ENCODE results near the gene MICU1.
"Not testable (repeated sequence)": the region's sequence is repeated elsewhere in the genome, so short reads cannot be mapped to it uniquely, and the experiment has no call there.

Gene MICU1

GRCh38 chr10:72390764-72391163 is 235.1 kb downstream of the MICU1 start:
- Mint-ChIP-seq H3K4me1 (no peaks in the 10 kb centered on the region), H3K36me3 (no peaks in the 10 kb centered on the region), H3K4me3 (no peak overlapping the region), H3K9me3 (no peaks in the 10 kb centered on the region), H3K27ac (no peak overlapping the region)
- no peak for ATAC-seq
- DNase-seq (ENCODE audit: low spot score in 2 of 2): no peak

GRCh38 chr10:72389716-72390115 is 236.2 kb downstream of the MICU1 start:
- DNase-seq (ENCODE audit: low spot score in 2 of 2) (no peak), ATAC-seq (no peak)
- H3K9me3 Mint-ChIP-seq: no peaks in the 10 kb centered on the region
- no peak overlapping the region for H3K27ac Mint-ChIP-seq
- H3K4me1 Mint-ChIP-seq: no peaks in the 10 kb centered on the region
- no peaks in the 10 kb centered on the region for H3K36me3 Mint-ChIP-seq
- no peak overlapping the region for H3K4me3 Mint-ChIP-seq

GRCh38 chr10:72389014-72389413 is 236.9 kb downstream of the MICU1 start:
- DNase-seq (ENCODE audit: low spot score in 2 of 2) (no peak), ATAC-seq (no peak)
- H3K27ac Mint-ChIP-seq: peak overlapping the region; percentile 11
- no peaks in the 10 kb centered on the region for H3K4me1 Mint-ChIP-seq
- H3K36me3 Mint-ChIP-seq: no peaks in the 10 kb centered on the region
- no peak overlapping the region for H3K4me3 Mint-ChIP-seq
- no peaks in the 10 kb centered on the region for H3K9me3 Mint-ChIP-seq

- no peak overlapping the region for H3K27ac Mint-ChIP-seq
- ATAC-seq (no peak), DNase-seq (ENCODE audit: low spot score in 2 of 2) (no peak)
- no peaks in the 10 kb centered on the region for H3K4me1 Mint-ChIP-seq
- no peaks in the 10 kb centered on the region for H3K9me3 Mint-ChIP-seq
- no peaks in the 10 kb centered on the region for H3K36me3 Mint-ChIP-seq
- no peak overlapping the region for H3K4me3 Mint-ChIP-seq
Observed at GRCh38 chr10:72388062-72388461, 237.8 kb downstream of the MICU1 start.

GRCh38 chr10:72386916-72387586 is 238.8 kb downstream of the MICU1 start:
- no peak for DNase-seq (ENCODE audit: low spot score in 2 of 2)
- H3K36me3 Mint-ChIP-seq: no peaks in the 10 kb centered on the region
- no peak overlapping the region for H3K27ac Mint-ChIP-seq

GRCh38 chr10:72385724-72386123 is 240.2 kb downstream of the MICU1 start:
- no peaks in the 10 kb centered on the region for H3K4me1 Mint-ChIP-seq
- no peak for DNase-seq (ENCODE audit: low spot score in 2 of 2)
- no peaks in the 10 kb centered on the region for H3K36me3 Mint-ChIP-seq
- H3K9me3 Mint-ChIP-seq: no peaks in the 10 kb centered on the region
- no peak overlapping the region for H3K27ac Mint-ChIP-seq
- H3K4me3 Mint-ChIP-seq: no peak overlapping the region
- no peak for ATAC-seq

More at GRCh38 chr10:72386916-72387586, 238.8 kb downstream of the MICU1 start:
- Mint-ChIP-seq H3K4me1 (no peaks in the 10 kb centered on the region), H3K4me3 (no peak overlapping the region), H3K9me3 (no peaks in the 10 kb centered on the region)
- no peak for ATAC-seq

- H3K27ac Mint-ChIP-seq, ATAC-seq, H3K36me3 Mint-ChIP-seq: not testable (repeated sequence)
Observed at GRCh38 chr10:72384982-72385381, 240.9 kb downstream of the MICU1 start.

GRCh38 chr10:72379776-72380175 is 246.1 kb downstream of the MICU1 start:
- Mint-ChIP-seq H3K36me3 (no peaks in the 10 kb centered on the region), H3K4me3 (no peak overlapping the region), H3K4me1 (peaks cover 14% of the 10 kb centered on the region), H3K9me3 (no peaks in the 10 kb centered on the region), H3K27ac (no peak overlapping the region)
- ATAC-seq (no peak), DNase-seq (ENCODE audit: low spot score in 2 of 2) (no peak)

More at GRCh38 chr10:72384982-72385381, 240.9 kb downstream of the MICU1 start:
- not testable (repeated sequence) for H3K9me3 Mint-ChIP-seq; H3K4me1 Mint-ChIP-seq; DNase-seq (ENCODE audit: low spot score in 2 of 2); H3K4me3 Mint-ChIP-seq

- Mint-ChIP-seq H3K36me3 (no peaks in the 10 kb centered on the region), H3K9me3 (no peaks in the 10 kb centered on the region), H3K4me1 (peaks cover 14% of the 10 kb centered on the region), H3K4me3 (no peak overlapping the region), H3K27ac (no peak overlapping the region)
- ATAC-seq (peak; percentile 85), DNase-seq (ENCODE audit: low spot score in 2 of 2) (no peak)
Observed at GRCh38 chr10:72379062-72379461, 246.8 kb downstream of the MICU1 start.

GRCh38 chr10:72375585-72375984 is 250.3 kb downstream of the MICU1 start:
- DNase-seq (ENCODE audit: low spot score in 2 of 2) (no peak), ATAC-seq (no peak)
- H3K36me3 Mint-ChIP-seq: peaks cover under 1% of the 10 kb centered on the region
- no peak overlapping the region for H3K27ac Mint-ChIP-seq
- peaks cover 16% of the 10 kb centered on the region for H3K4me1 Mint-ChIP-seq
- no peak overlapping the region for H3K4me3 Mint-ChIP-seq
- no peaks in the 10 kb centered on the region for H3K9me3 Mint-ChIP-seq

GRCh38 chr10:72375173-72375572 is 250.7 kb downstream of the MICU1 start:
- Mint-ChIP-seq H3K4me3 (no peak overlapping the region), H3K27ac (no peak overlapping the region), H3K9me3 (no peaks in the 10 kb centered on the region), H3K36me3 (peaks cover 5% of the 10 kb centered on the region), H3K4me1 (peaks cover 20% of the 10 kb centered on the region)
- no peak for ATAC-seq
- DNase-seq (ENCODE audit: low spot score in 2 of 2): no peak

- Mint-ChIP-seq H3K9me3 (no peaks in the 10 kb centered on the region), H3K4me1 (peaks cover 30% of the 10 kb centered on the region), H3K4me3 (peak overlapping the region; percentile 14), H3K36me3 (peaks cover 11% of the 10 kb centered on the region), H3K27ac (peak overlapping the region; percentile 42)
- ATAC-seq (peak; percentile 98), DNase-seq (ENCODE audit: low spot score in 2 of 2) (peak; percentile 18 to 73)
Observed at GRCh38 chr10:72370201-72370722, 255.6 kb downstream of the MICU1 start.

- Mint-ChIP-seq H3K27ac (no peak overlapping the region), H3K9me3 (no peaks in the 10 kb centered on the region), H3K4me1 (peaks cover 43% of the 10 kb centered on the region)
Observed at GRCh38 chr10:72367301-72367960, 258.4 kb downstream of the MICU1 start.

GRCh38 chr10:72365106-72365895 is 260.6 kb downstream of the MICU1 start:
- H3K4me1 Mint-ChIP-seq: peaks cover 39% of the 10 kb centered on the region
- H3K36me3 Mint-ChIP-seq: peaks cover 13% of the 10 kb centered on the region
- ATAC-seq: no peak
- DNase-seq (ENCODE audit: low spot score in 2 of 2): no peak
- H3K27ac Mint-ChIP-seq: no peak overlapping the region
- no peaks in the 10 kb centered on the region for H3K9me3 Mint-ChIP-seq
- H3K4me3 Mint-ChIP-seq: peak overlapping the region; percentile 2

More at GRCh38 chr10:72367301-72367960, 258.4 kb downstream of the MICU1 start:
- H3K36me3 Mint-ChIP-seq: peaks cover 17% of the 10 kb centered on the region
- ATAC-seq: no peak
- no peak for DNase-seq (ENCODE audit: low spot score in 2 of 2)
- no peak overlapping the region for H3K4me3 Mint-ChIP-seq

- peaks cover 6% of the 10 kb centered on the region for H3K36me3 Mint-ChIP-seq
- peak overlapping the region; percentile 2 for H3K4me3 Mint-ChIP-seq
- peak; percentile 97 for ATAC-seq
- no peaks in the 10 kb centered on the region for H3K9me3 Mint-ChIP-seq
- DNase-seq (ENCODE audit: low spot score in 2 of 2): peak; percentile 76 to 91
- no peak overlapping the region for H3K27ac Mint-ChIP-seq
- H3K4me1 Mint-ChIP-seq: peaks cover 30% of the 10 kb centered on the region
Observed at GRCh38 chr10:72364239-72364777, 261.6 kb downstream of the MICU1 start.
